ENCODE measurements around the gene COPRS.

Gene COPRS

GRCh38 chr17:31802502-31802901 is 56.5 kb downstream of the COPRS start:
- Histone ChIP-seq H3K4me1 (ENCODE audit: control insufficient read depth in 2 of 2, insufficient read depth in 1 of 2, low read depth in 1 of 2, low read length in 2 of 2) (no peaks in the 10 kb centered on the region), H3K18ac (ENCODE audit: low read length) (no peak overlapping the region), H2BK120ac (ENCODE audit: low read depth, low read length) (no peak overlapping the region), H2BK12ac (ENCODE audit: low read length) (no peak overlapping the region), H3K4ac (ENCODE audit: low read length) (no peak overlapping the region), H2AFZ (ENCODE audit: low read length) (peak overlapping the region; percentile 80), H3K27ac (replicated peaks; ENCODE audit: low read length) (no peak overlapping the region), H3K36me3 (replicated peaks in 1 of 2; ENCODE audit: control insufficient read depth in 2 of 2, insufficient read depth in 2 of 2, low read length in 2 of 2) (peaks cover 0 to 2% of the 10 kb centered on the region in 2 donors), H3K79me1 (ENCODE audit: low read depth, low read length) (no peaks in the 10 kb centered on the region), H3K14ac (ENCODE audit: low read length) (no peak overlapping the region), H3K23ac (ENCODE audit: low read depth, low read length, poor library complexity) (no peak overlapping the region), H3K9ac (ENCODE audit: low read depth, low read length, poor library complexity) (no peak overlapping the region), H4K91ac (ENCODE audit: low read depth, low read length, poor library complexity) (no peak overlapping the region), H2BK5ac (ENCODE audit: low read length) (no peak overlapping the region), H3K27me3 (ENCODE audit: control insufficient read depth in 3 of 3, insufficient read depth in 3 of 3, low read depth in 1 of 3, low read length in 3 of 3) (no peaks in the 10 kb centered on the region), H3K9me3 (replicated peaks in 1 of 2; ENCODE audit: control insufficient read depth in 2 of 2, insufficient read depth in 1 of 2, low read depth in 1 of 2, low read length in 2 of 2) (peaks cover 0 to 2% of the 10 kb centered on the region in 2 donors), H3K4me2 (ENCODE audit: insufficient read depth, low read length, poor library complexity, severe bottlenecking) (no peak overlapping the region), H2BK15ac (ENCODE audit: low read length) (no peak overlapping the region), H2AK5ac (ENCODE audit: low read depth, low read length) (no peak overlapping the region), H3K4me3 (ENCODE audit: low read length in 2 of 2) (no peak overlapping the region), H4K8ac (ENCODE audit: low read depth, low read length) (no peak overlapping the region)
- WGBS, 2 donors (ENCODE audit: extremely low coverage in 2 of 2, insufficient read length in 2 of 2, insufficient replicate concordance in 1 of 2) = no CpG with 5 or more reads among the region's 2 CpGs
- DNase-seq (ENCODE audit: low spot score) = no peak

All from neuronal stem cell (in vitro differentiated cells).